Measurements from ENCODE around the gene SLC44A4. TPM values are rescaled to one million over a fixed set of nuclear protein-coding genes. Genes with fewer than 3 reads are reported as not detected.

SLC44A4 gene
- total RNA-seq, 1 experiment from 2014 or later, result 3.8 TPM

DNA sequence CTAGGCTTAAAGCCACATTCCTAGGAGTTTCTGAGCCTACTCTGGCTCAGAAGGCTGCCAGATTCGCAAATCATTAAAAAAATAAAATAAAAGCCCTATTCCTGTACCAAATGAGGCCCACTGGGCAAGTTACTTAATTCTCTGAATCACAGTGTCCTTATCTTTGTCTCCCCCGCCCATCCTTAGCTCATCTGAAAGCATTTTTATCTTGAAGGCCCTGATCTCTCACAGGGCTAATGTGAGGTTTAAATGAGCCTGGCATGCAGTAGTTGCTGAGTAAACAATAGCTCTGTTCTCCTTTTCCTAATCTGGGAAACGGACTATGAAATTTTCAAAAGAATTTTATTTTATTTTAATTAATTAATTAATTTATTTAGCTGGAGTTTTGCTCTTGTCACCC is 25.2 kb upstream of the SLC44A4 start:
- Mint-ChIP-seq H3K27ac (no peak overlapping the region), H3K27me3 (ENCODE audit: low read depth) (no peaks in the 10 kb centered on the region; the same call in none of the 2 replicates), H3K4me3 (no peak overlapping the region), H3K4me1 (peaks cover 22 to 40% of the 10 kb centered on the region in 2 experiments), H3K9me3 (no peaks in the 10 kb centered on the region; a peak in 1 of 5 replicates), H3K36me3 (ENCODE audit: insufficient read depth in 1 of 3, low read depth in 3 of 3) (peaks cover 2 to 11% (median 11%) of the 10 kb centered on the region in 3 experiments; a peak in 6 of 7 replicates)
- no peak overlapping the region for H2AFZ ChIP-seq (ENCODE audit: low read length)
- TF ChIP-seq, protein P1, sequence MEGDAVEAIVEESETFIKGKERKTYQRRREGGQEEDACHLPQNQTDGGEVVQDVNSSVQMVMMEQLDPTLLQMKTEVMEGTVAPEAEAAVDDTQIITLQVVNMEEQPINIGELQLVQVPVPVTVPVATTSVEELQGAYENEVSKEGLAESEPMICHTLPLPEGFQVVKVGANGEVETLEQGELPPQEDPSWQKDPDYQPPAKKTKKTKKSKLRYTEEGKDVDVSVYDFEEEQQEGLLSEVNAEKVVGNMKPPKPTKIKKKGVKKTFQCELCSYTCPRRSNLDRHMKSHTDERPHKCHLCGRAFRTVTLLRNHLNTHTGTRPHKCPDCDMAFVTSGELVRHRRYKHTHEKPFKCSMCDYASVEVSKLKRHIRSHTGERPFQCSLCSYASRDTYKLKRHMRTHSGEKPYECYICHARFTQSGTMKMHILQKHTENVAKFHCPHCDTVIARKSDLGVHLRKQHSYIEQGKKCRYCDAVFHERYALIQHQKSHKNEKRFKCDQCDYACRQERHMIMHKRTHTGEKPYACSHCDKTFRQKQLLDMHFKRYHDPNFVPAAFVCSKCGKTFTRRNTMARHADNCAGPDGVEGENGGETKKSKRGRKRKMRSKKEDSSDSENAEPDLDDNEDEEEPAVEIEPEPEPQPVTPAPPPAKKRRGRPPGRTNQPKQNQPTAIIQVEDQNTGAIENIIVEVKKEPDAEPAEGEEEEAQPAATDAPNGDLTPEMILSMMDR (conservative IDR thresholded peaks at IDR 0.05), result no peak
- no peak overlapping the region for H3K4me2 ChIP-seq (ENCODE audit: insufficient read depth, insufficient read length, low read length)
- H2BK12ac ChIP-seq (ENCODE audit: insufficient read length, low read depth, low read length), result no peak overlapping the region
- H4K5ac ChIP-seq (ENCODE audit: insufficient read length, low read depth, low read length), result no peak overlapping the region
- H3K27ac ChIP-seq (ENCODE audit: insufficient read length, low read depth, low read length), result no peak overlapping the region
- no peaks in the 10 kb centered on the region for H3K79me2 ChIP-seq (ENCODE audit: insufficient read depth, low read length)
- no peak overlapping the region for H3K18ac ChIP-seq (ENCODE audit: insufficient read length, low read depth, low read length)
- H3K4ac ChIP-seq (ENCODE audit: low read depth, low read length), result no peak overlapping the region
- no peaks in the 10 kb centered on the region for H3K27me3 ChIP-seq (ENCODE audit: insufficient read depth, low read length)
- no peaks in the 10 kb centered on the region for H4K20me1 ChIP-seq (ENCODE audit: control insufficient read depth, insufficient read depth, insufficient read length)
- H2BK20ac ChIP-seq (ENCODE audit: low read depth, low read length, poor library complexity, severe bottlenecking), result no peak overlapping the region
- H2BK15ac ChIP-seq (ENCODE audit: low read depth, low read length), result no peak overlapping the region
- H3K56ac ChIP-seq (ENCODE audit: insufficient read length, low read depth, low read length), result no peak overlapping the region
- no CpG with 5 or more reads among the region's 3 CpGs for WGBS (ENCODE audit: extremely low coverage, insufficient read length, low lambda C conversion rate)
- no peaks in the 10 kb centered on the region for H3K9me3 ChIP-seq (ENCODE audit: control insufficient read depth, low read depth, low read length)
- no peaks in the 10 kb centered on the region; the same call in 1 of the 2 replicates for H3K4me1 ChIP-seq (ENCODE audit: insufficient read depth, low read length)
- no peak overlapping the region for H3K9ac ChIP-seq (ENCODE audit: extremely low read depth, insufficient read length, low read length)
- no peak overlapping the region for H3T11ph ChIP-seq (ENCODE audit: low read length)
- no peak overlapping the region for H4K8ac ChIP-seq (replicated peaks; ENCODE audit: insufficient read length, low read depth, low read length)
- no peak overlapping the region for H4K91ac ChIP-seq (ENCODE audit: insufficient read length, low read depth, low read length)
- no peak overlapping the region for H3K23ac ChIP-seq (ENCODE audit: insufficient read length, low read depth, low read length)
- no peaks in the 10 kb centered on the region for H3K79me1 ChIP-seq (ENCODE audit: insufficient read depth, low read depth, low read length, poor library complexity, severe bottlenecking)
- no peak overlapping the region for H3K14ac ChIP-seq (ENCODE audit: insufficient read depth, low read length)
- H2BK5ac ChIP-seq (ENCODE audit: insufficient read length, low read length), result no peak overlapping the region
- no peak overlapping the region for H2BK120ac ChIP-seq (ENCODE audit: low read depth, low read length, poor library complexity, severe bottlenecking)
- H3K23me2 ChIP-seq (ENCODE audit: insufficient read length, low read depth, low read length, poor library complexity, severe bottlenecking), result no peaks in the 10 kb centered on the region
- DNase-seq, result no peak
- no peak overlapping the region for H2AK5ac ChIP-seq (ENCODE audit: insufficient read length, low read length)
